NCI-H146 (cell line): Measurements from ENCODE around the gene ZNF428.
"Not testable (repeated sequence)": the region's sequence is repeated elsewhere in the genome, so short reads cannot be mapped to it uniquely, and the experiment has no call there.

Experiments
- DNase-seq: peaks from one replicate; lab custom pipeline; 2025; lab: John Stamatoyannopoulos, UW

Gene ZNF428

GRCh38 chr19:43616954-43617353, 2.5 kb downstream of the ZNF428 start:
- no peak for DNase-seq

DNA sequence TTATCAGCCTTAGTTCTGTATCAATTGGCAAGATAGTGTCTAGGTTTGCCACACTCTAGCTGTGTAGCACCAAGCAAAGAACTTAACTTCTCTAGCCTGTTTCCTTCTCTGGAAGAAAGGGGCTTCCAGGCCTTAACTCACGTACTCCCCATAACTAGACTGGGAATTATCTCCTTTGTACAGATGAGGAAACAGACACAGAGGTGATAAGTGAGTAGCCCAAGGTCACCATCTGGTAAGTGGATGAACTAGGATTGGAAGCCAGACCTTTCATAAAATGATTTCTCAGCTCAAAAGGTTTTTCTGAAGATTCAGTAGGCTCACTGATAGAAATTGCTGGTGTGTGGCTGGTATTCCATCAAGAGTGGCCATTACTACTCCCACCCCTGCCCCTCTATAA, 3.1 kb downstream of the ZNF428 start:
- DNase-seq, result no peak

- DNase-seq, result no peak
Measured at GRCh38 chr19:43612374-43612773, 7.1 kb downstream of the ZNF428 start.

GRCh38 chr19:43611788-43612187, 7.6 kb downstream of the ZNF428 start, which contains the start of gene SRRM5:
Gene SRRM5, plus strand, starts transcription at chr19:43612088. Its CDS starts 34 bp downstream, at chr19:43612122.
- no peak for DNase-seq

- no peak for DNase-seq
Measured at GRCh38 chr19:43610493-43610892, 8.9 kb downstream of the ZNF428 start.

GRCh38 chr19:43609872-43610271, 9.6 kb downstream of the ZNF428 start:
- DNase-seq, result no peak

DNA sequence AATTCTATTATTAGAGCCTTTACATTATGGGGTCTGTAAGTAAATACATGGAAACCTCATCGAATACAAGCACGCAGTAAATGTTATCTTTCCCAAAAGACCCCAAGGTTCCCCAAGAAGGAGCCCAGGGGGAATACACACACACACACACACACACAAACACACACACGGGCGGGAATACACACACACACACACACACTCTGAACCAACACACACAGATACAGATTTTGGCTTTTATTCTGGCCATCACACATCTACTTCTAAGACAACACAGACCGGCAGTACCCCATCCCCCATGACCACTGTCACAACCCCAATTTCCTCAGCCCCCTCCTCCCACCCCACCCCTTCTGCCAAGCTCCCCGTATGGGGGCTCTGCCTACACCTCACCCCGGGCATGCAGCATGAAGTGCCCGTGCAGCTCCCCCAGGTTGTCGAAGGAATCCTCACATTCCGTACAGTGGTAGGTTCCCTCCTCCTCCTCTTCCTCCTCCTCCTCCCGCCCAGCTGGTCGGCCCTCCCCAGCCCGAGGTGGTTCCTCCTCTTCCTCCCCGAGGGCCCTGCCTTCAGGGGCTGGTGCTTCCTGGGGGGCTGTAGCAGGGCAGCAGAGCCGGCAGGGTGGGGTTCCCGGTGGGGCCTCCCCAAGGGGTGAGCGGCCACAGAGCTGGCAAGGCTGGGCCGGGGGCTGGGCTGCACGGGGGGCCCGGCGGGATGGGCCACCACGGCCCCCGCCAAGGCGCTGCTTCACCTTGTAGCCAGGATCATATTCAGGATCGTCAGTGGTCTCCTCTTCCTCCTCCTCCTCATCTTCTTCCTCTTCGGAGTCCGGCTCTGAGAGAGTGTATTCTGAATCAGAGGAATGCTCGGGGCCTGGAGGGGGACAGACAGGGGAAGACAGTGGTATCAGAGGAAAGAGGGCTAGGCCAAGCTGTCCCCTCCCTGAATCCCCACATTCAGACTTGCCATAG, 11.9 kb downstream of the ZNF428 start:
- DNase-seq, result no peak

GRCh38 chr19:43606569-43607229, 12.7 kb downstream of the ZNF428 start:
- no peak for DNase-seq

- no peak for DNase-seq
Measured at GRCh38 chr19:43605875-43606568, 13.4 kb downstream of the ZNF428 start.

GRCh38 chr19:43600326-43600725, 19.1 kb downstream of the ZNF428 start:
- DNase-seq, result not testable (repeated sequence)

- DNase-seq, result no peak
Measured at GRCh38 chr19:43599635-43600295, 19.7 kb downstream of the ZNF428 start.

DNA sequence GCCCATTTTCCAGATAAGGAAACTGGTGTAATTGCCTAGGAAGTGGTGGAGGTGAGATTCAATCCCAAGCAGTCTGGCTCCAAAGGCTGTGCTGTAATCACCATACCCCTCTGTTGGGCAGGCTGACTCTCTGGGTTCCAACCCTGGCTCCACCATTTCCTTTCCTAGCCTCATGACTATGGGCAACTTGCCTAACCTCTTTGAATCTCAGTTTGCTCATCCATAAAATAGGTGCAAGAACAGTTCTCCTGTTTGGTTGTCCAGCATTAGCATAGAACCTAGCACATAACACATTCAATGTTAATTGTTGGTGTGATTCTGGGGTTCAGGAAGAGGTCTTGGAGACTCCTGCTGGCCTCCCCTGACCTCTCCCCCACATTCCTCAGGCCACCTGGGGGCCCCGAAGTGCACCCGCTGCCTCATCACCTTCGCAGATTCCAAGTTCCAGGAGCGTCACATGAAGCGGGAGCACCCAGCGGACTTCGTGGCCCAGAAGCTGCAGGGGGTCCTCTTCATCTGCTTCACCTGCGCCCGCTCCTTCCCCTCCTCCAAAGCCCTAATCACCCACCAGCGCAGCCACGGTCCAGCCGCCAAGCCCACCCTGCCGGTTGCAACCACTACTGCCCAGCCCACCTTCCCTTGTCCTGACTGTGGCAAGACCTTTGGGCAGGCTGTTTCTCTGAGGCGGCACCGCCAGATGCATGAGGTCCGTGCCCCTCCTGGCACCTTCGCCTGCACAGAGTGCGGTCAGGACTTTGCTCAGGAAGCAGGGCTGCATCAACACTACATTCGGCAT, 20.8 kb downstream of the ZNF428 start:
- DNase-seq, result no peak

DNA sequence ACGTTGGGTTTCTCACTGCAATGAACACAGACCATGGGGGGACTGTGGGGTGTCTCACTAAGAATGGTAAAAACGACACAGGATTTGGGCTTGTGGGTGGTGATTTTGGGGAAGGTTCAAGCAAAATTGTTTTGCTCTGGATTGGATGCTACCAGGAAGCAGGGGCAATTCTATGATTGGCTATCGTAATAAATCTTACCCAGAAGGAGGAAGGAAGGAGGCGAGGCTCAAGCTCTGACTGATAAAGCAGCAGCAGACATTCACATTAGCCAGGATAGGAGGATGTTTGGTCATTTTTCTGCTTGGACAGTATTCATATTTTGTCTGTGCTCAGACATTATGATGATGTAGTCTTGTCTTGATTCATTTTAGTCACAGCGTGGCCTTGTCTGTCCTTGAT, 21.6 kb downstream of the ZNF428 start:
- DNase-seq, result no peak

- no peak for DNase-seq
Measured at GRCh38 chr19:43596842-43597461, 22.5 kb downstream of the ZNF428 start.

DNA sequence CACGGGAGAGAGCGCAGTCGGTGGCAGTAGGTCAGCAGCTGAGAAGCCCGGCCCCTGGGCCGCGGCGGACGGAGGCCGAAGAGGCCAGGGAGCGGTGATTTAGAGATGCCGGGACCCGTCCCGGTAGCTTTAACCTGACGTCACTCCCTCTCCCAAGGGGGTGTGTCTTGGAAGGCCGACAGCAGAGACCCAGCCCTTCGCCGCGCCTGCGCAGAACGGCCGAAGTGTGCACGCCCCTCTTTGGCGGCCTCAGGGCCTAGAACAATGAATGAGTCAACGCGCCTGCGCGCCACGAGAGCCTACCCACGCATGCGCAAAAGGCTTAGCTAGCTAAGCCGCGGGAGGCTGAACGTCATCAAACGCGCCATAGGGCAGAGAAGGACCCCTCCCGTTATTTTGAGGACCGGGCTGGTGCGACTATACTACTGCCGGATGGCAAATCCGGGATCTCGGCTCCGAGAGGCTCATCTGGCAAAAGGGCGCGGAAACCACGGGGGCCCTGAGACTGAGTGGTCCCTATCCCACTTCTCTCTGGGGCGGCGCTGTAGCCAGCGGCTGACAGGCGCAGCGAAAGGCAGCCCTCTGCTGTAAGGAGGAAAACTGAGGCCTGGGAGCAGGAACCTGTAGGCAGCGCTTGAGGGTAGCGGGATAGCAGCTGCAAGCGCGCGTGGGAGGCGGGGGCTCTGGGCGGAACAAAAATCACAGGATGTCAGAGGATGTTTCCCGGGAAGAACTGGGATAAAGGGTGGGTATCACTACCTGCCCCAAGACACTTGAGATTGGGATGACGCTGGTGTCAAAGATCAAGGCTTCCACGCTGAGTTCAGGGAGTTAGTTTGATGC, 23.2 kb downstream of the ZNF428 start, which contains the start of the genes IRGQ and ZNF576:
Gene IRGQ, minus strand, starts transcription at position 136 of the 843 bp plus-strand sequence. CDS start 796 bp downstream, outside the sequence.
Gene ZNF576, plus strand, starts transcription at position 597 of the 843 bp plus-strand sequence. CDS start 514 bp downstream, outside the sequence.
- DNase-seq, result peak; percentile 100

GRCh38 chr19:43595605-43595998, 23.8 kb downstream of the ZNF428 start:
- DNase-seq, result no peak

GRCh38 chr19:43594710-43595604, 24.5 kb downstream of the ZNF428 start:
- DNase-seq, result no peak

- no peak for DNase-seq
Measured at GRCh38 chr19:43594081-43594697, 25.2 kb downstream of the ZNF428 start.
